ENCODE measurements around the gene UBXN7. TPM values are rescaled to one million over a fixed set of nuclear protein-coding genes. Genes with fewer than 3 reads are reported as not detected.

Gene UBXN7
- total RNA-seq, 1 experiment from 2014 or later = 99.6 TPM

DNA sequence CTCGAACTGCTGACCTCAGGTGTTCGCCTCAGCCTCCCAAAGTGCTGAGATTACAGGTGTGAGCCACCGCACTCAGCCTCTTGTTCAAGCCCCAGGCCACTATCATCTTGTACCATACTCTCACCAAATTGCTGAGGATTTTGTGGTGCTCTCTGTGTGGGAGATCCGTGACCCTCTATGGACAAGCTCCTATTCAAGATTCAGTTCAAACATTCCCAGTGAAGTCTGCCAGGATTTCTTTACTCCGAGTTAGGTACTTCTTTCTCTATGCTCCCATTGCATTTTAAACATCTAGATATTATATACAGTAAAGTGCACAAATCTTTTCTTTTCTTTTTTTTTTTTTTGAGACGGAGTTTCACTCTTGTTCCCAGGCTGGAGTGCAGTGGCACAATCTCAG is 93.2 kb downstream of the UBXN7 start (continued):
- TF ChIP-seq ZBTB43 (CRISPR knock-in tag; IDR thresholded peaks at IDR 0.05) (no peak), FOXP4 (CRISPR knock-in tag; IDR thresholded peaks at IDR 0.05) (no peak), ATF3 (CRISPR knock-in tag; conservative IDR thresholded peaks at IDR 0.05) (no peak), FOXP1 (CRISPR knock-in tag; IDR thresholded peaks at IDR 0.05; ENCODE audit: borderline replicate concordance) (no peak), ZNF232 (CRISPR knock-in tag; IDR thresholded peaks at IDR 0.05) (no peak)

DNA sequence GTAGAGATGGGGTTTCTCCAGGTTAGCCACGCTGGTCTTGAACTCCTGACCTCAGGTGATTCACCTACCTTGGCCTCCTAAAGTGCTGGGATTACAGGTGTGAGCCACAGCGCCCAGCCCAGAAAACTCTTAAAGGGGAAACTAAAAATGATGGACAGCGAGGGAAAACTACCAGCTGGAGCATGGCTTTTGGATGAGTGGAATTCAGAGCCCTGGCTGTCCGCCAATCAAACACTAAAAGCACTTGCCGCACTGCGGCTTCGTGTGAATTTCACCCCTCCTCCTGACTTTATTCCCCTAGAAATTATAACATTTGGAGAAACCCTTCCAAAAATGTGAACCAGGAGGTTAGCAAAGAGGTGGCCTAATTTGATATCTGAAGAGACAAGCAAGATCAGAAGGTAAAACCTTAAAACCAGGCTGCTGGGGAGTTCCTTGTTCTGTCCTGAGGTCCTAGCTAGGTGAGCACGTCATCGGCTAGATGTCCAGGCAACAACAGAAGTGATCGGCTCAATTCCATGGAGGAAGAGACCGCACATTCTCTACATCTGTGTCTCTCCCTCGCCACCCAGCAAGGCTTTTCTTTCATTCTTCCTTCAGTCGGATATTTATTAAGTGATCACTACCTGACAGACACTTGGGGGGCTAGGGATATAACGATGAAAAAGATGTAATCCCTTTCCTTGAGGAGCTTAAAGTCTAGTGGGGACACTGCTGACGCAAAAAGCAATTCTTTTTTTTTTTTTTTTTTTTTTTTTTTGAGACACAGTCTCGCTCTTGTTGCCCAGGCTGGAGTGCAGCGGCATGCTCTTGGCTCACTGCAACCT is 95.7 kb downstream of the UBXN7 start:
- POLR2A ChIA-PET = interaction anchor here (0.7 kb wide), 1 partner anchor 51 kb away, joined by 3 read pairs; no protein-coding TSS in a partner anchor
- no peaks in the 10 kb centered on the region for H3K36me3 Mint-ChIP-seq
- TF ChIP-seq USF2 (CRISPR knock-in tag; IDR thresholded peaks at IDR 0.05) = no peak
- TF ChIP-seq, protein P1, sequence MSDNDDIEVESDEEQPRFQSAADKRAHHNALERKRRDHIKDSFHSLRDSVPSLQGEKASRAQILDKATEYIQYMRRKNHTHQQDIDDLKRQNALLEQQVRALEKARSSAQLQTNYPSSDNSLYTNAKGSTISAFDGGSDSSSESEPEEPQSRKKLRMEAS (CRISPR knock-in tag; IDR thresholded peaks at IDR 0.05) = no peak
- TF ChIP-seq, protein P2, sequence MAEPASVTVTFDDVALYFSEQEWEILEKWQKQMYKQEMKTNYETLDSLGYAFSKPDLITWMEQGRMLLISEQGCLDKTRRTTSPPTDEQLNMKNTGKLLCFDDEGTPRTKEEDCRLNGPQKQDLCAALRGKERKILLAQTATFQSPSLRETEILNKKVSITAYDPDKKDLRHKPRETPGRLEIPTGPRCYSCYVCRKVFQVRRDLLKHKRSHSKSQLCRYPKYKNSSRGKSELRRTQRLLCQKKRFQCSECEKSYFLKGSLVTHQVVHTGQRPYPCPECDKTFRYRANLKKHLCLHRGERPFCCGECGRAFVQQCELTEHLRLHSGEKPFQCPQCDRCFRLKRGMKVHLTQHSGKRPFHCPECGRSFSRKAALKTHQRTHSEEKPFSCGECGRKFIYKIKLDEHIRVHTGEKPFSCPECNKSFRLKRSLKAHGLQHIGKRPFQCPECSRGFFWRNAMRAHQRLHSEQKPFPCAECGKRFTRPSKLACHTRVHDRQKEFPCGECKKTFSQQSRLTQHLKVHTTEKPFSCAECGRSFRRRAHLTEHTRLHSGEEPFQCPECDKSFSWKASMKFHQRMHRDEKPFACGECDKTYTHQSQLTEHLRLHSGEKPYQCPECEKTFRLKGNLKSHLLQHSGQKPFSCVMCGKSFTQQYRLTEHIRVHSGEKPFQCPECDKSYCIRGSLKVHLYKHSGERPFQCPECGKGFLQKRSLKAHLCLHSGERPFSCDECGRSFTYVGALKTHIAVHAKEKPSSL (CRISPR knock-in tag; conservative IDR thresholded peaks at IDR 0.05) = no peak
- TF ChIP-seq CBFB (CRISPR knock-in tag; IDR thresholded peaks at IDR 0.05; ENCODE audit: low read depth) = no peak
- no peak for TF ChIP-seq ZNF219 (CRISPR knock-in tag; IDR thresholded peaks at IDR 0.05; ENCODE audit: borderline replicate concordance)
- TF ChIP-seq ERG (CRISPR knock-in tag; IDR thresholded peaks at IDR 0.05) = no peak
- no peak for TF ChIP-seq ESRRA (CRISPR knock-in tag; IDR thresholded peaks at IDR 0.05; ENCODE audit: borderline replicate concordance)
- TF ChIP-seq, protein P3, sequence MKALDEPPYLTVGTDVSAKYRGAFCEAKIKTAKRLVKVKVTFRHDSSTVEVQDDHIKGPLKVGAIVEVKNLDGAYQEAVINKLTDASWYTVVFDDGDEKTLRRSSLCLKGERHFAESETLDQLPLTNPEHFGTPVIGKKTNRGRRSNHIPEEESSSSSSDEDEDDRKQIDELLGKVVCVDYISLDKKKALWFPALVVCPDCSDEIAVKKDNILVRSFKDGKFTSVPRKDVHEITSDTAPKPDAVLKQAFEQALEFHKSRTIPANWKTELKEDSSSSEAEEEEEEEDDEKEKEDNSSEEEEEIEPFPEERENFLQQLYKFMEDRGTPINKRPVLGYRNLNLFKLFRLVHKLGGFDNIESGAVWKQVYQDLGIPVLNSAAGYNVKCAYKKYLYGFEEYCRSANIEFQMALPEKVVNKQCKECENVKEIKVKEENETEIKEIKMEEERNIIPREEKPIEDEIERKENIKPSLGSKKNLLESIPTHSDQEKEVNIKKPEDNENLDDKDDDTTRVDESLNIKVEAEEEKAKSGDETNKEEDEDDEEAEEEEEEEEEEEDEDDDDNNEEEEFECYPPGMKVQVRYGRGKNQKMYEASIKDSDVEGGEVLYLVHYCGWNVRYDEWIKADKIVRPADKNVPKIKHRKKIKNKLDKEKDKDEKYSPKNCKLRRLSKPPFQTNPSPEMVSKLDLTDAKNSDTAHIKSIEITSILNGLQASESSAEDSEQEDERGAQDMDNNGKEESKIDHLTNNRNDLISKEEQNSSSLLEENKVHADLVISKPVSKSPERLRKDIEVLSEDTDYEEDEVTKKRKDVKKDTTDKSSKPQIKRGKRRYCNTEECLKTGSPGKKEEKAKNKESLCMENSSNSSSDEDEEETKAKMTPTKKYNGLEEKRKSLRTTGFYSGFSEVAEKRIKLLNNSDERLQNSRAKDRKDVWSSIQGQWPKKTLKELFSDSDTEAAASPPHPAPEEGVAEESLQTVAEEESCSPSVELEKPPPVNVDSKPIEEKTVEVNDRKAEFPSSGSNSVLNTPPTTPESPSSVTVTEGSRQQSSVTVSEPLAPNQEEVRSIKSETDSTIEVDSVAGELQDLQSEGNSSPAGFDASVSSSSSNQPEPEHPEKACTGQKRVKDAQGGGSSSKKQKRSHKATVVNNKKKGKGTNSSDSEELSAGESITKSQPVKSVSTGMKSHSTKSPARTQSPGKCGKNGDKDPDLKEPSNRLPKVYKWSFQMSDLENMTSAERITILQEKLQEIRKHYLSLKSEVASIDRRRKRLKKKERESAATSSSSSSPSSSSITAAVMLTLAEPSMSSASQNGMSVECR (CRISPR knock-in tag; IDR thresholded peaks at IDR 0.05; ENCODE audit: borderline replicate concordance) = no peak
- no peaks in the 10 kb centered on the region for H3K9me3 Mint-ChIP-seq
- H3K4me3 Mint-ChIP-seq = no peak overlapping the region
- no peak overlapping the region for H3K27ac Mint-ChIP-seq
- ATAC-seq (no peak), DNase-seq (ENCODE audit: low spot score) (no peak)
- CTCF ChIA-PET = interaction anchor here (0.8 to 1.0 kb wide), 2 partner anchors 9 to 12 kb away, joined by 3 to 5 read pairs; no protein-coding TSS in a partner anchor
- H3K27me3 Mint-ChIP-seq (ENCODE audit: low read depth) = no peaks in the 10 kb centered on the region; the same call in 1 of the 2 replicates
- H3K4me1 Mint-ChIP-seq = no peaks in the 10 kb centered on the region
